GM21526 (cell line): ENCODE results near the gene FAM83E.
"Not testable (repeated sequence)": the region's sequence is repeated elsewhere in the genome, so short reads cannot be mapped to it uniquely, and the experiment has no call there.

Source experiments
- ATAC-seq: cut with Tn5 transposase; IDR thresholded peaks from one replicate; pipeline ENCODE4 v1.9.1; 2021; ENCODE audit warnings: moderate library complexity; ENCODE audit not compliant: unreplicated experiment, low FRiP score

The FAM83E gene

GRCh38 chr19:48642862-48643261 lies 28.0 kb upstream of the FAM83E start:
- ATAC-seq: no peak

- ATAC-seq: no peak
Measured at GRCh38 chr19:48641850-48642249, 27.0 kb upstream of the FAM83E start.

GRCh38 chr19:48639483-48640375 lies 24.9 kb upstream of the FAM83E start:
- no peak for ATAC-seq

- ATAC-seq: no peak
Measured at GRCh38 chr19:48638831-48639381, 24.0 kb upstream of the FAM83E start.

- ATAC-seq: peak; percentile 13
Measured at GRCh38 chr19:48637948-48638830, 23.3 kb upstream of the FAM83E start.

GRCh38 chr19:48637449-48637947 lies 22.6 kb upstream of the FAM83E start:
- peak; percentile 55 for ATAC-seq

- peak; percentile 0 for ATAC-seq
Measured at GRCh38 chr19:48636859-48637448, 22.1 kb upstream of the FAM83E start, which contains the start of gene DBP. Gene DBP, minus strand, starts transcription at chr19:48637379. Its CDS starts 385 bp downstream, at chr19:48636994.

GRCh38 chr19:48635966-48636858 lies 21.3 kb upstream of the FAM83E start:
- ATAC-seq: no peak

- ATAC-seq: no peak
Measured at GRCh38 chr19:48635263-48635965, 20.5 kb upstream of the FAM83E start.

- ATAC-seq: peak; percentile 25
Measured at GRCh38 chr19:48634424-48635262, 19.8 kb upstream of the FAM83E start.

GRCh38 chr19:48634036-48634342 lies 19.1 kb upstream of the FAM83E start:
- no peak for ATAC-seq

- ATAC-seq: no peak
Measured at GRCh38 chr19:48633148-48634035, 18.5 kb upstream of the FAM83E start.

GRCh38 chr19:48632692-48633147 lies 17.8 kb upstream of the FAM83E start:
- no peak for ATAC-seq

- not testable (repeated sequence) for ATAC-seq
Measured at GRCh38 chr19:48632286-48632685, 17.4 kb upstream of the FAM83E start.

GRCh38 chr19:48631225-48631624 lies 16.3 kb upstream of the FAM83E start:
- ATAC-seq: no peak

- ATAC-seq: no peak
Measured at GRCh38 chr19:48630296-48631063, 15.6 kb upstream of the FAM83E start.
